CD4-positive, CD25-positive, alpha-beta regulatory T cell (primary cell): Measurements from ENCODE around the gene STK32C. TPM values are rescaled to one million over a fixed set of nuclear protein-coding genes. Genes with fewer than 3 reads are reported as not detected.
"Not testable (repeated sequence)": the region's sequence is repeated elsewhere in the genome, so short reads cannot be mapped to it uniquely, and the experiment has no call there.

Source experiments
- ATAC-seq, 2 donors: fragments of 150-1000 bp; cut with Tn5 transposase; one replicate each; pipeline ENCODE4 v1.10.0; 2021; ENCODE audit warnings: low read depth in 2 of 2, moderate number of reproducible peaks in 2 of 2, moderate library complexity in 1 of 2
- DNase-seq, 3 donors: peaks; one replicate each; pipeline versions ENCODE4 v3.0.0 to v3.0.0-alpha.2; 2012 to 2022; ENCODE audit warnings: mixed read lengths in 1 of 3
- H3K27ac ChIP-seq: one replicate; pipeline ENCODE4 v1.7.0; 2013; ENCODE audit warnings: mild to moderate bottlenecking, low read length; ENCODE audit not compliant: insufficient read depth, poor library complexity, severe bottlenecking
- H3K27me3 ChIP-seq: one replicate; pipeline ENCODE4 v1.7.0; 2013; ENCODE audit warnings: low read length; ENCODE audit not compliant: control insufficient read depth, insufficient read depth
- H3K36me3 ChIP-seq: one replicate; pipeline ENCODE4 v1.7.0; 2013; ENCODE audit warnings: mild to moderate bottlenecking, low read length, moderate library complexity; ENCODE audit not compliant: control insufficient read depth, insufficient read depth
- H3K4me1 ChIP-seq: 2 replicates; pipeline ENCODE4 v1.7.0; 2013; ENCODE audit warnings: mild to moderate bottlenecking, low read length; ENCODE audit not compliant: insufficient read depth, control insufficient read depth, poor library complexity, severe bottlenecking
- H3K4me3 ChIP-seq: one replicate; pipeline ENCODE4 v1.7.0; 2013; ENCODE audit warnings: low read depth, mild to moderate bottlenecking, low read length, moderate library complexity
- H3K9me3 ChIP-seq, 2 experiments: 1 replicate in 1 of 2; 2 replicates in 1 of 2; pipeline ENCODE4 v1.7.0; 2013; ENCODE audit warnings: low read length in 2 of 2, mild to moderate bottlenecking in 1 of 2, moderate library complexity in 1 of 2; ENCODE audit not compliant: control insufficient read depth in 2 of 2
- H3K27ac Mint-ChIP-seq, 3 donors: one replicate each; pipeline ENCODE4 v1.8.0; 2020 to 2022; ENCODE audit warnings: mild to moderate bottlenecking in 3 of 3, mixed read lengths in 3 of 3, moderate library complexity in 2 of 3
- H3K27me3 Mint-ChIP-seq: one replicate; pipeline ENCODE4 v1.8.0; 2022; ENCODE audit warnings: mild to moderate bottlenecking, mixed read lengths
- H3K36me3 Mint-ChIP-seq: one replicate; pipeline ENCODE4 v1.8.0; 2020; ENCODE audit warnings: mixed read lengths
- H3K4me1 Mint-ChIP-seq, 4 donors: one replicate each; pipeline ENCODE4 v1.8.0; 2020 to 2022; ENCODE audit warnings: mixed read lengths in 4 of 4, mild to moderate bottlenecking in 1 of 4
- H3K4me3 Mint-ChIP-seq, 4 donors: one replicate each; pipeline ENCODE4 v1.8.0; 2020 to 2022; ENCODE audit warnings: mild to moderate bottlenecking in 4 of 4, mixed read lengths in 4 of 4, moderate library complexity in 3 of 4
- H3K9me3 Mint-ChIP-seq, 7 donors: one replicate each; pipeline ENCODE4 v1.8.0; 2020 to 2022; ENCODE audit warnings: mixed read lengths in 7 of 7, mild to moderate bottlenecking in 3 of 7, moderate library complexity in 2 of 7
- polyA plus RNA-seq, 4 donors: library from polyadenylated mRNA; unstranded; fragments of 300-500 nt; fragmentation: Illumina TruSeq; gene quantifications; one replicate each; pipeline ENCODE4 v1.2.3, GENCODE V29; 2021
- total RNA-seq: library from RNA; stranded (reverse); gene quantifications from one replicate; pipeline ENCODE4 v1.2.3, GENCODE V29; 2022

The STK32C gene
- total and polyA plus RNA-seq, 5 donors from 2014 or later, result 3.5 to 7.0 (median 6.6) TPM

DNA sequence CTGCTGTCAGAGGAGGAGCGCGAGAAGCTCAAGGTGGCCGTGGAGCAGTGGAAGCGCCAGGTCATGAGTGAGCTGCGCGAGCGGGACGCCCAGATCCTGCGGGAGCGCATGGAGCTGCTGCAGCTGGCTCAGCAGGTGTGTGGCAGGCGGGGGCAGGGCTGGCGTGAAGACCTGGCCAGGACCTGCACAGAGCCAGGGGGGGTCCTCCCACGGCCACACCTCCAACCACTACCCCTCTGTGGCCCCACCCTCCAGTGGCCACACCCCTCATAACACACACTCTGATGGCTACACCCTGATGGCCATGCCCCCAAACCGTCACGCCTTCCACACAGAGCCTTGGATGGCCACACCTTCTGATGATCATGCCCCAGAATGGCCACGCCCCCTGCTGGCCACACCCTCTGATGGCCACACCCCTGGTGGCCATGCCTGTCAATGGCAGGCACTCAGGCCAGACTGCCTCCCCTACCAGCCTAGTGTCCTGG is 144.4 kb downstream of the STK32C start:
- Histone ChIP-seq H3K4me3 (no peak overlapping the region), H3K36me3 (no peaks in the 10 kb centered on the region), H3K27me3 (no peaks in the 10 kb centered on the region), H3K27ac (no peak overlapping the region), H3K4me1 (peaks cover 16% of the 10 kb centered on the region), H3K9me3 (no peaks in the 10 kb centered on the region)
- H3K4me3 Mint-ChIP-seq, result peak overlapping the region in 1 of 4 donors; percentile 15
- peaks cover 0 to 3% (median 0%) of the 10 kb centered on the region in 7 donors for H3K9me3 Mint-ChIP-seq
- ATAC-seq (no peak), DNase-seq (peak in 2 of 3 donors; percentile 22 to 33)
- peak overlapping the region in 1 of 3 donors; percentile 59 for H3K27ac Mint-ChIP-seq
- H3K36me3 Mint-ChIP-seq, result no peaks in the 10 kb centered on the region
- H3K4me1 Mint-ChIP-seq, result peaks cover 0 to 25% (median 7%) of the 10 kb centered on the region in 4 donors
- no peaks in the 10 kb centered on the region for H3K27me3 Mint-ChIP-seq

GRCh38 chr10:132162590-132163277 is 145.0 kb downstream of the STK32C start:
- Mint-ChIP-seq H3K4me1 (peaks cover 0 to 29% (median 7%) of the 10 kb centered on the region in 4 donors), H3K36me3 (no peaks in the 10 kb centered on the region), H3K27ac (peak overlapping the region in 2 of 3 donors; percentile 97), H3K4me3 (peak overlapping the region in 2 of 4 donors; percentile 10 to 85), H3K9me3 (peaks cover 0 to 3% (median 0%) of the 10 kb centered on the region in 7 donors), H3K27me3 (no peaks in the 10 kb centered on the region)
- no peaks in the 10 kb centered on the region for H3K36me3 ChIP-seq
- H3K4me1 ChIP-seq, result peaks cover 16% of the 10 kb centered on the region
- no peak for ATAC-seq
- no peak overlapping the region for H3K4me3 ChIP-seq
- H3K27ac ChIP-seq, result no peak overlapping the region
- DNase-seq, result no peak
- no peaks in the 10 kb centered on the region for H3K27me3 ChIP-seq
- no peaks in the 10 kb centered on the region for H3K9me3 ChIP-seq

- Histone ChIP-seq H3K9me3 (no peaks in the 10 kb centered on the region), H3K27me3 (no peaks in the 10 kb centered on the region), H3K4me3 (no peak overlapping the region), H3K36me3 (no peaks in the 10 kb centered on the region), H3K27ac (peak overlapping the region; percentile 63), H3K4me1 (peaks cover 16% of the 10 kb centered on the region)
- DNase-seq (peak in 1 of 3 donors; percentile 23), ATAC-seq (no peak)
- peak overlapping the region in 2 of 3 donors; percentile 97 for H3K27ac Mint-ChIP-seq
- H3K4me1 Mint-ChIP-seq, result peaks cover 0 to 33% (median 7%) of the 10 kb centered on the region in 4 donors
- H3K36me3 Mint-ChIP-seq, result no peaks in the 10 kb centered on the region
- peak overlapping the region; percentile 61 to 85 (median 76) for H3K4me3 Mint-ChIP-seq
- peaks cover 0 to 3% (median 0%) of the 10 kb centered on the region in 7 donors for H3K9me3 Mint-ChIP-seq
- no peaks in the 10 kb centered on the region for H3K27me3 Mint-ChIP-seq
Observed at GRCh38 chr10:132162021-132162531, 145.7 kb downstream of the STK32C start.

DNA sequence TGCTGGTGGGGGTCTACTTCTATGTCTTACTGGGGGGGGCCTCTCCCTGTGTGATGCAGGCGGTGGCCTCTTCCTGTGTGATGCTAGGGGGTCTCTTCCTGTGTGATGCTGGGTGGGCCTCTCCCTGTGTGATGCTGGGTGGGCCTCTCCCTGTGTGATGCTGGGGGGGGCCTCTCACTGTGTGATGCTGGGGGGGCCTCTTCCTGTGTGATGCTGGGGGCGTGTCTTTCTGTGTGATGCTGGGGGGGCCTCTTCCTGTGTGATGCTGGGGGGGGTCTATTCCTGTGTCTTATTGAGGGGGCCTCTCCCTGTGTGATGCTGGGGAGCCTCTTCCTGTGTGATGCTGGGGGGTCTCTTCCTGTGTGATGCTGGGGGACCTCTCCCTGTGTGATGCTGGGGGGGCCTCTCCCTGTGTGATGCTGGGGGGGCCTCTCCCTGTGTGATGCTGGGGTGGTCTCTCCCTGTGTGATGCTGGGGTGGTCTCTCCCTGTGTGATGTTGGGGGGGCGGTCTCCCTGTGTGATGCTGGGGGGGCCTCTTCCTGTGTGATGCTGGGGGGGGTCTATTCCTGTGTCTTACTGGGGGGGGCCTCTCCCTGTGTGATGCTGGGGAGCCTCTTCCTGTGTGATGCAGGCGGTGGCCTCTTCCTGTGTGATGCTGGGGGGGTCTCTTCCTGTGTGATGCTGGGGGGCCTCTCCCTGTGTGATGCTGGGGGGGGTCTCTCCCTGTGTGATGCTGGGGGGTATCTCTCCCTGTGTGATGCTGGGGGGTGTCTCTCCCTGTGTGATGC is 146.7 kb downstream of the STK32C start:
- not testable (repeated sequence) for H3K36me3 ChIP-seq, H3K9me3 ChIP-seq, H3K36me3 Mint-ChIP-seq, H3K4me3 ChIP-seq, H3K9me3 Mint-ChIP-seq, H3K27me3 Mint-ChIP-seq, ATAC-seq, H3K4me3 Mint-ChIP-seq, H3K27me3 ChIP-seq
- peaks cover 0 to 33% (median 7%) of the 10 kb centered on the region in 4 donors for H3K4me1 Mint-ChIP-seq
- DNase-seq, result peak in 2 of 3 donors; percentile 31 to 32
- Histone ChIP-seq H3K27ac (peak overlapping the region; percentile 63), H3K4me1 (peaks cover 16% of the 10 kb centered on the region)
- peak overlapping the region in 1 of 3 donors; percentile 35 for H3K27ac Mint-ChIP-seq

GRCh38 chr10:132160231-132160630 is 147.5 kb downstream of the STK32C start:
- peaks cover 16% of the 10 kb centered on the region for H3K4me1 ChIP-seq
- H3K36me3 ChIP-seq, ATAC-seq, H3K27me3 Mint-ChIP-seq, H3K4me3 ChIP-seq, H3K36me3 Mint-ChIP-seq, H3K9me3 ChIP-seq, H3K4me3 Mint-ChIP-seq, H3K27me3 ChIP-seq, H3K9me3 Mint-ChIP-seq, DNase-seq, H3K27ac Mint-ChIP-seq: not testable (repeated sequence)
- peaks cover 0 to 33% (median 7%) of the 10 kb centered on the region in 4 donors for H3K4me1 Mint-ChIP-seq
- H3K27ac ChIP-seq, result peak overlapping the region; percentile 87

GRCh38 chr10:132159302-132160230 is 148.2 kb downstream of the STK32C start:
- not testable (repeated sequence) for H3K9me3 Mint-ChIP-seq, H3K9me3 ChIP-seq, H3K27me3 ChIP-seq, H3K4me3 ChIP-seq, H3K27me3 Mint-ChIP-seq, H3K36me3 Mint-ChIP-seq, ATAC-seq, H3K36me3 ChIP-seq
- Histone ChIP-seq H3K4me1 (peaks cover 16% of the 10 kb centered on the region), H3K27ac (peak overlapping the region; percentile 87)
- H3K27ac Mint-ChIP-seq, result peak overlapping the region in 2 of 3 donors; percentile 92 to 95
- peak overlapping the region in 1 of 4 donors; percentile 15 for H3K4me3 Mint-ChIP-seq
- H3K4me1 Mint-ChIP-seq, result peaks cover 0 to 33% (median 7%) of the 10 kb centered on the region in 4 donors
- DNase-seq, result peak; percentile 23 to 52 (median 51)

GRCh38 chr10:132158823-132159222 is 148.9 kb downstream of the STK32C start:
- H3K27ac ChIP-seq, result peak overlapping the region; percentile 87
- no peak overlapping the region for H3K4me3 ChIP-seq
- H3K9me3 Mint-ChIP-seq, result peaks cover 0 to 4% (median 0%) of the 10 kb centered on the region in 7 donors
- H3K27me3 ChIP-seq, result no peaks in the 10 kb centered on the region
- peaks cover 0 to 33% (median 6%) of the 10 kb centered on the region in 4 donors for H3K4me1 Mint-ChIP-seq
- no peaks in the 10 kb centered on the region for H3K9me3 ChIP-seq
- H3K27me3 Mint-ChIP-seq, result no peaks in the 10 kb centered on the region
- no peaks in the 10 kb centered on the region for H3K36me3 Mint-ChIP-seq
- peaks cover 16% of the 10 kb centered on the region for H3K4me1 ChIP-seq
- H3K36me3 ChIP-seq, result no peaks in the 10 kb centered on the region
- peak; percentile 13 to 49 (median 22) for DNase-seq
- peak overlapping the region in 2 of 3 donors; percentile 92 to 95 for H3K27ac Mint-ChIP-seq
- ATAC-seq, result no peak
- H3K4me3 Mint-ChIP-seq, result peak overlapping the region in 1 of 4 donors; percentile 15
